ENCODE results near the gene PTPRN2.

The PTPRN2 gene

DNA sequence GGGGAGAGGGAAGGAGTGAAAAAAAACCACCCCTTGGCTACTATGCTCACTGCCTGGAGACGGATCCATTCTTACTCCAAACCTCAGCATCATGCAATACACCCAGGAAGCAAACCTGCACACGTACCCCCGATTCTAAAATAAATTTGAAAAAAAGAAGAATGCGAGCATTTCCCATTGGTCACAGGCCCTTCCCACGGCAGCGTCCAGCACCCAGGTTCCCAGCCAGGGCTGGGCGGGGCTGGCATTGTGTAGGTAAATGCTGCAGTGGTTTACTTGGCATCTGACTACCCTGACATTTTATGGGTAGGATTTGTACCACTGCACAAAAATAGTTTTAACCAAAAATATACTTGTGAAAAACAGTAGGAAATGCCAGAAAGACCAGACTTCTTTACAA, 831.9 kb downstream of the PTPRN2 start:
- Histone ChIP-seq H3K27me3 (ENCODE audit: control insufficient read depth in 1 of 2, insufficient read depth in 2 of 2, low read length in 2 of 2) (no peaks in the 10 kb centered on the region), H3K4me1 (ENCODE audit: insufficient read depth, low read length) (no peaks in the 10 kb centered on the region), H3K36me3 (ENCODE audit: insufficient read depth, low read length) (no peaks in the 10 kb centered on the region), H3K9ac (ENCODE audit: low read length) (no peak overlapping the region), H3K9me3 (ENCODE audit: low read length) (no peaks in the 10 kb centered on the region), H3K4me3 (ENCODE audit: low read depth in 1 of 2, low read length in 2 of 2) (no peak overlapping the region), H3K27ac (ENCODE audit: low read depth, low read length) (no peak overlapping the region)

DNA sequence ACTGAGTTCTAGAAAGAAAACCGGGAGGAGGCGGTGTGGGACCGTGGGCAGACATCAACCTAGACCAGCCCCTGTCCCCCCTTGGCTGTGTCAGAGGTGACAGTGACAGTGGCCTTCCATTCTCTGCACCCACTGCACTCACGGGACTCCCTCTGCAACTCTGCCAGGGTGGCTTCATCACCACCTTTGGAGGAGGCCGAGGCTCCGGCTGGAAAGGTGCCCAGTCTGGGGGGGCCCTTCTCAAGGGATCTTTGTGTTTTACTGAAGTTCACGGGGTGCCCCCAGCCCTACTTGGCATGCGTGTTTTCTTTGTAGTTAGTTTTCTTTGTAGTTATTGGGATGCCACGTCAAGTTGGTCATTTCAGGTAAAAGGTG, 833.2 kb downstream of the PTPRN2 start:
- no peak overlapping the region for H3K9ac ChIP-seq (ENCODE audit: low read length)

DNA sequence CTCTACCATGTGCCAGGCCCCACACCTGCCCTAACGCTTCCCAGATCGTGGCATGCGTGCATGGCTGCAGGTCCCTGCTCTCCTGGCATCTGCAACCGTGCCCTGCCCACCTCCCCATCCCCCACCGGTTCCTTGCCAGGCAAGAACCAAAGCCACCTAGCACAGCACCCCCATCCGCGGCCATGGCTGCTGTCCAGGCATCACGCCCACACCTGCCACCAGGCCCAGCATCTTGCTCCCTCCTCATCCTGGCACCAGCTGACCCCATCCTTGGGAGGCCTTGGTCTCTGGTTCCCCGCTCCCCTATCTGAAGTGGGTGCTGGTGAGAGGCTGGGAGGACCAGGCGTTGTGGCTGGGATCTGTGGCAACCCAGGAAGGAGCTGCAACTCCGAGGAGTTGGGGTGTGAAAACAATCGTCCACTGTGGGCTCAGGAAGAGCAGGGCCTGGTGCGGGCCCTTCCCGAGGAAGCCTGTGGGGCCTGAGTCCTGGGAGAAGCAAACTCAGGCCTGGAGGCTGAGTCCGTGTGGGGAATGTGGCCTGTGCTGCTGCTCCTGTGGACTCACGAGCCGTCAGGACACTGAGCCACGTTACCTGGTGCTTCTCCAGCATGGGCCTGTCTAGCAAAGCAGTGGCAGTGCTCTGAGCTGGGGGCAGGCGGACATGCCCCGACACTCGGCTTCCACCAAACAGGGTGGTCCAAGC, 833.8 kb downstream of the PTPRN2 start:
- no peak overlapping the region for H3K27ac ChIP-seq (ENCODE audit: low read depth, low read length)
- no peak overlapping the region for H3K4me3 ChIP-seq (ENCODE audit: low read depth in 1 of 2, low read length in 2 of 2)
- no peak overlapping the region for H3K9ac ChIP-seq (ENCODE audit: low read length)
- H3K4me1 ChIP-seq (ENCODE audit: insufficient read depth, low read length) = no peaks in the 10 kb centered on the region
- H3K9me3 ChIP-seq (ENCODE audit: low read length) = no peaks in the 10 kb centered on the region
- H3K27me3 ChIP-seq (ENCODE audit: control insufficient read depth in 1 of 2, insufficient read depth in 2 of 2, low read length in 2 of 2) = no peaks in the 10 kb centered on the region
- H3K36me3 ChIP-seq (ENCODE audit: insufficient read depth, low read length) = no peaks in the 10 kb centered on the region

More for the DNA sequence above, 833.2 kb downstream of the PTPRN2 start:
- Histone ChIP-seq H3K27me3 (ENCODE audit: control insufficient read depth in 1 of 2, insufficient read depth in 2 of 2, low read length in 2 of 2) (no peaks in the 10 kb centered on the region), H3K4me1 (ENCODE audit: insufficient read depth, low read length) (no peaks in the 10 kb centered on the region), H3K36me3 (ENCODE audit: insufficient read depth, low read length) (no peaks in the 10 kb centered on the region), H3K4me3 (ENCODE audit: low read depth in 1 of 2, low read length in 2 of 2) (no peak overlapping the region), H3K27ac (ENCODE audit: low read depth, low read length) (no peak overlapping the region), H3K9me3 (ENCODE audit: low read length) (no peaks in the 10 kb centered on the region)

DNA sequence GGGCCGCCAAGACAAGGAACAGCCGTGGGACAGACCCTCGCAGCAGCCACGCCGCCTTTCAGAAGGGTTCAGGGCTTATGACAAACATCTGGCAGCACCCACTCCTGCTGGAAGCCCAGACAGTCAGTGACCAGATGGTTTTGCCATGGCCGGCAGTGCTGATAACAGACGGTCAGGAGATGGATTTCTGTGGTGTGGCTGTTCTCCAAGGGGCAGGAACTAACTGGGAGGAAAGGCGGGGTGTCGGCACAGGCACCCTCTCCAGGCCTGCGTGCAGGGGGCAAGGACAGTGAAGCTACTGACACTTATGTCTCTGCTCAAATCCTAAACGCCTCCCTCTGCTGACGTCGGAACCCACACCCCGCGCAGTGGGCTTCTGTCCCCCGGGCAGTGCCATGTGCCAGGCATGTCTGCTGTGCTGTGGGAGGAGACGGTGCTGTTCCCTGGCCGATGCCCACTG, 834.8 kb downstream of the PTPRN2 start:
- Histone ChIP-seq H3K27me3 (ENCODE audit: control insufficient read depth in 1 of 2, insufficient read depth in 2 of 2, low read length in 2 of 2) (no peaks in the 10 kb centered on the region), H3K27ac (ENCODE audit: low read depth, low read length) (no peak overlapping the region), H3K4me3 (ENCODE audit: low read depth in 1 of 2, low read length in 2 of 2) (no peak overlapping the region), H3K36me3 (ENCODE audit: insufficient read depth, low read length) (no peaks in the 10 kb centered on the region), H3K9me3 (ENCODE audit: low read length) (no peaks in the 10 kb centered on the region), H3K4me1 (ENCODE audit: insufficient read depth, low read length) (no peaks in the 10 kb centered on the region), H3K9ac (ENCODE audit: low read length) (no peak overlapping the region)

- Histone ChIP-seq H3K36me3 (ENCODE audit: insufficient read depth, low read length) (no peaks in the 10 kb centered on the region), H3K4me1 (ENCODE audit: insufficient read depth, low read length) (no peaks in the 10 kb centered on the region), H3K9me3 (ENCODE audit: low read length) (no peaks in the 10 kb centered on the region), H3K4me3 (ENCODE audit: low read depth in 1 of 2, low read length in 2 of 2) (no peak overlapping the region), H3K9ac (ENCODE audit: low read length) (no peak overlapping the region), H3K27me3 (ENCODE audit: control insufficient read depth in 1 of 2, insufficient read depth in 2 of 2, low read length in 2 of 2) (no peaks in the 10 kb centered on the region), H3K27ac (ENCODE audit: low read depth, low read length) (no peak overlapping the region)
Measured at GRCh38 chr7:157751951-157752673, 835.5 kb downstream of the PTPRN2 start.

- H3K9ac ChIP-seq (ENCODE audit: low read length) = no peak overlapping the region
- no peaks in the 10 kb centered on the region for H3K36me3 ChIP-seq (ENCODE audit: insufficient read depth, low read length)
- H3K27me3 ChIP-seq (ENCODE audit: control insufficient read depth in 1 of 2, insufficient read depth in 2 of 2, low read length in 2 of 2) = no peaks in the 10 kb centered on the region
- H3K27ac ChIP-seq (ENCODE audit: low read depth, low read length) = no peak overlapping the region
- H3K4me3 ChIP-seq (ENCODE audit: low read depth in 1 of 2, low read length in 2 of 2) = no peak overlapping the region
- no peaks in the 10 kb centered on the region for H3K9me3 ChIP-seq (ENCODE audit: low read length)
- H3K4me1 ChIP-seq (ENCODE audit: insufficient read depth, low read length) = no peaks in the 10 kb centered on the region
Measured at GRCh38 chr7:157751406-157751805, 836.2 kb downstream of the PTPRN2 start.

- Histone ChIP-seq H3K9me3 (ENCODE audit: low read length) (no peaks in the 10 kb centered on the region), H3K9ac (ENCODE audit: low read length) (no peak overlapping the region), H3K27ac (ENCODE audit: low read depth, low read length) (no peak overlapping the region), H3K4me1 (ENCODE audit: insufficient read depth, low read length) (no peaks in the 10 kb centered on the region), H3K27me3 (ENCODE audit: control insufficient read depth in 1 of 2, insufficient read depth in 2 of 2, low read length in 2 of 2) (no peaks in the 10 kb centered on the region), H3K4me3 (ENCODE audit: low read depth in 1 of 2, low read length in 2 of 2) (no peak overlapping the region), H3K36me3 (ENCODE audit: insufficient read depth, low read length) (no peaks in the 10 kb centered on the region)
Measured at GRCh38 chr7:157750291-157750690, 837.3 kb downstream of the PTPRN2 start.

- Histone ChIP-seq H3K4me1 (ENCODE audit: insufficient read depth, low read length) (no peaks in the 10 kb centered on the region), H3K4me3 (ENCODE audit: low read depth in 1 of 2, low read length in 2 of 2) (no peak overlapping the region), H3K36me3 (ENCODE audit: insufficient read depth, low read length) (no peaks in the 10 kb centered on the region), H3K9ac (ENCODE audit: low read length) (no peak overlapping the region), H3K27me3 (ENCODE audit: control insufficient read depth in 1 of 2, insufficient read depth in 2 of 2, low read length in 2 of 2) (no peaks in the 10 kb centered on the region), H3K27ac (ENCODE audit: low read depth, low read length) (no peak overlapping the region), H3K9me3 (ENCODE audit: low read length) (no peaks in the 10 kb centered on the region)
Measured at GRCh38 chr7:157745721-157746709, 841.6 kb downstream of the PTPRN2 start.

DNA sequence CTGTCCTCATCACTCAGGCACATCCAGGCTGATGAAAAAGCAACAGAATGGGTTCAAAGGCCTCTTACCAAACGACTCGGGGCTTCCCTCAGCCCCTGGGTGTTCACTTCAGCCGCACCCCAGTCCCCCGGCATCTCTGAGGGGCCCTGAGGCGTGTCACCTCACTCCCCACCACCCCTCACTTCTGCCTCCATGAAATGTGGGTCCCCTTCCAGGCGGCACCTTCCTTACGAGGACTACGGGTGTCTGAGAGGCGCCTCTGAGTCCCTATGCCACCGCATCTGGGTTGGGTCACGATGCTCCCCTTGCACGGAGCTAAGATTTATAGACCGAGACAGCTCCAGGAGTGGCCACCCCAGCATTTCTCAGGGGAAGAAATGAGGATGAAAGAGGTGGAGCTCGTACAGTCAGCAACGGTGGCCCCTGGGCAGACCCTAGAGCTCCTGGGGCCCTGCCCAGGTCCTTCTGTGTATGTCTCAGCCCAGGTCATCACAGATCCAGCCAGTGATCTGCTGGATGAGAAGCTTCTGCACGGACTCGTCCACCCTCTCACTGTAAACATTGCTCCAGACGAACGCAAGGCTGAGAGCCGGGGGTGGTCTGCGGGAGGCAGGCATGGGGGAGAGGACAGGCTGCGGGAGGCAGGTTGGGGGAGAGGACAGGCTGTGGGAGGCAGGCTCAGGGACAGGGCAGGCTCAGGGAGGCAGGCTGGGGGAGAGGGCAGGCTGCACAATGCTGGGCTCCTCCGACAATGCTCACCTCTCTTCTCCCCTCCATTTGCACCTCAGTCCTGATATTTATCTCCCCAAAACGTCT, 842.6 kb downstream of the PTPRN2 start:
- H3K9me3 ChIP-seq (ENCODE audit: low read length) = no peaks in the 10 kb centered on the region
- no peak overlapping the region for H3K9ac ChIP-seq (ENCODE audit: low read length)
- no peaks in the 10 kb centered on the region for H3K36me3 ChIP-seq (ENCODE audit: insufficient read depth, low read length)

DNA sequence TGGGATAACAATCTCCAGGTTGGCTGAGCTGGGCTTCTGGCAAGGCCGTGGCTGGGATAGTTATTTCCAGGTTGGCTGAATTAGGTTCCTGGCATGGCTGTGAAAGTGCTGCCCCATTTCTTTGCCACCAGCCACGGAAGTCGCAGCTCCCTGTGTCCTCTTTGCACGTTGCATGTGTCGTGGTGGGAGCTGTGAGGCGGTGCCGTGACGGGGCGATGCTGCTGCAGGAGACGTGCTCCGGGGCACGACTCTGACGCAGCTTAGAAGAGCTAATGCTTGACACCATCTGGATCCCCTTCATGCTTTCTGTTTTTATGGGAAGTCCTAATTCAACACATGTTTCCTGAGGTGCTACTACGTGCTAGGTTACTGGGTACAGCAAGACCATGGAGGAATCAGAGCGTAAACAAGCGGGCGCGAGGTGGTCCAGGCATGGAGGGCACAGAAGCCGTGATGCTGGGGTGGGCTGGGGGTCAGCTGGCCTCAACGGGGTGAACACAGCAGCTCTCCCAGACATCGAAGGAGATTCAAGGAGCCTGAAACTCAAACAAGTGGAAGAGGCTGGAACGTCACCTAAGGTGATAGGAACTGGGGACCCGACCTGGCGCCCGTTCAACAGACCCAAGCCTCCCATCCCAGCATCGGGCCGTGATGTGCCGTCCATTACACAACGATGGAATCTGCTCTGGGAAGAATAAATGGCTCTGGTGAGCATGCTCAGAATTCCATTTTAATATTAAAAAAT, 843.7 kb downstream of the PTPRN2 start:
- no peak overlapping the region for H3K27ac ChIP-seq (ENCODE audit: low read depth, low read length)
- no peaks in the 10 kb centered on the region for H3K27me3 ChIP-seq (ENCODE audit: control insufficient read depth in 1 of 2, insufficient read depth in 2 of 2, low read length in 2 of 2)
- H3K9me3 ChIP-seq (ENCODE audit: low read length) = no peaks in the 10 kb centered on the region
- no peak overlapping the region for H3K4me3 ChIP-seq (ENCODE audit: low read depth in 1 of 2, low read length in 2 of 2)
- H3K9ac ChIP-seq (ENCODE audit: low read length) = no peak overlapping the region
- H3K36me3 ChIP-seq (ENCODE audit: insufficient read depth, low read length) = no peaks in the 10 kb centered on the region
- H3K4me1 ChIP-seq (ENCODE audit: insufficient read depth, low read length) = no peaks in the 10 kb centered on the region

More for the DNA sequence above, 842.6 kb downstream of the PTPRN2 start:
- Histone ChIP-seq H3K4me1 (ENCODE audit: insufficient read depth, low read length) (no peaks in the 10 kb centered on the region), H3K27ac (ENCODE audit: low read depth, low read length) (no peak overlapping the region), H3K27me3 (ENCODE audit: control insufficient read depth in 1 of 2, insufficient read depth in 2 of 2, low read length in 2 of 2) (no peaks in the 10 kb centered on the region), H3K4me3 (ENCODE audit: low read depth in 1 of 2, low read length in 2 of 2) (no peak overlapping the region)

All from muscle layer of colon (tissue), 2 donors.